HG02884 (cell line): ENCODE results near the gene MSH5.
"Not testable (repeated sequence)": the region's sequence is repeated elsewhere in the genome, so short reads cannot be mapped to it uniquely, and the experiment has no call there.

Experiments
- ATAC-seq: cut with Tn5 transposase; IDR thresholded peaks from one replicate; pipeline ENCODE4 v1.9.1; 2021; ENCODE audit warnings: mild to moderate bottlenecking, moderate library complexity; ENCODE audit not compliant: unreplicated experiment

The MSH5 gene

GRCh38 chr6:31776989-31777666, 37.3 kb downstream of the MSH5 start, which contains the start of gene VWA7:
Gene VWA7 (minus strand): TSS chr6:31777328. CDS start chr6:31776779, 549 bp downstream.
- peak; percentile 59 for ATAC-seq

DNA sequence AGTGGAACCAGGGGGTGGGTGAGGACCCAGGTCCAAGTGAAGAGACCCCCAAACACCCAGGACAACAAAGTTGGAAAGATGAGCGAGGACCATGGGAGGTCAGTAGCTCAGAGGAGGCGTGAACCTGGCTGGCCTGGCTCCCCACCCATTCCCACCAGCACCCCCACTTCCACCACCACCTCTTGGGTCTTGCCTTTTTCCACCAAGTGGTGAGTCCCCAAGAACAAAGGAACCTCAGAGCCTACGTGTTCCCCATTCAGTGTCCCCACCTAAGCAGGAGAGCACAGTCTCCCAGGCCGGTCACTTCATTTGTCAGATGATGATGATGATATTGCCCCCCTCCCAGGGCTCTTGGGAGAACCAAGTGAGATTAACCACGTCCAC, 37.9 kb downstream of the MSH5 start:
- ATAC-seq = no peak

DNA sequence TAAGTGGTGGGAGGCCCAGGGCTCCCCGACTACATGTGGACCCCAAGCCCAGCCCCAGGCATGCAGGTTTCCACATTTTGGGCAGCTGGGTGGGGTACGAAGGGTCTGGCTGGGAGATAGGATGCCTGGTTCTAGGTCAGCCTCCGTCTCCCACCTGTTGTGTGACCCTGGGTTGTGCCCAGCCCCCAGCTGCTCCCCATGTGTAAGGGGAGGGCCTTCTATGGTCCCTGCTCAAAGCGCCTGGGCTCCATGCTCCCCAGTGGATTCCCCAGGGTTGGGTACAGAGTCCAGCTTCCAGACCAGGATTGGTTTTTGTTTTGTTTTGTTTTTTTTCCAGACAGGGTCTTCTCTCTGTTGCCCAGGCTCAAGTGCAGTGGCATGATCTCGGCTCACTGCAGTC, 38.4 kb downstream of the MSH5 start:
- ATAC-seq = no peak

DNA sequence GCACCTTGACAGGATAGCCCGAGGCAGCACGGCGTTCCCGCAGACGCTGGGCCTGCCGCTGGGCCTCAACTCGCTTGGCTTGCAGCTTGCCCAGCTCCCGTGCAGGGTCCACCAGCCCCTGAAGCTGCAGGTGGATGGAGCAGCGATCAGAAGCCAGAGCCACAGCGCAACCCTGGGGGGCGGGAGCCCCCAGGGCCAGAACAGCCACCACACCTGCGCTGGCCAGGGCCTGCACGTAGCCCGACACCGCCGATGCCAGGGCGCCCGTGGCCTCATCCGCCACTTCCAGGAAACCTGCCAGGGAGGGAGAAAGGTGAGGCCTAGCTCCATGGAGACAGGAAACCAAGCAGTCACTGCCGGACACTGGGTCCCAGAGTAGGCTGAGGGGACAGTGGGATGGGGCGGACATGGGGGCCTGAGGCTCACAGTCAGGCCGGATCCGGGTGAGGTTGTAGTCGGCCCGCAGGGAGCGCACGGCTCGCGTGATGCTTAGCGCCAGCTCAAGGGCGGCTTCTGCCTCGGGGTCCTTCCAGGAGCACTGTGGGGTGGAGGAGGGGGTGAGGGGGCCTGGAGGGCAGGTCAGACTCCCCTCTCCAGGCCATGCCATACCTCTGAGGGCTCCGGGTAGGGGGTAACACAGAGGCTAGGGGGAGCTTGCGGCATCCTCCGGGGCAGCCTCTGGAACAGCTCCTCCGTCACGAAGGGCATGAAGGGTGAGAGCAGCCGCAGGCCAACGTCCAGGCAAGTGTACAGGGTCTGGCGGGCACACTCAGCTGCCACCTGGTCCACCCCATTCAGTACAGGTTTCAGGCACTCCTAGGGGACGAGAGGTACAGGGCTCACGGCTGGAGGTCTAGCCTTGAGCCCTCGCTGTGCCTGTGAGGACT, 39.4 kb downstream of the MSH5 start:
- no peak for ATAC-seq

- no peak for ATAC-seq
Measured at GRCh38 chr6:31779908-31780307, 40.1 kb downstream of the MSH5 start.

- ATAC-seq = no peak
Measured at GRCh38 chr6:31780507-31781243, 40.9 kb downstream of the MSH5 start.

GRCh38 chr6:31781244-31782125, 41.7 kb downstream of the MSH5 start:
- ATAC-seq = no peak

GRCh38 chr6:31782126-31782855, 42.5 kb downstream of the MSH5 start:
- no peak for ATAC-seq

GRCh38 chr6:31784098-31784925, 44.5 kb downstream of the MSH5 start:
- ATAC-seq = no peak

DNA sequence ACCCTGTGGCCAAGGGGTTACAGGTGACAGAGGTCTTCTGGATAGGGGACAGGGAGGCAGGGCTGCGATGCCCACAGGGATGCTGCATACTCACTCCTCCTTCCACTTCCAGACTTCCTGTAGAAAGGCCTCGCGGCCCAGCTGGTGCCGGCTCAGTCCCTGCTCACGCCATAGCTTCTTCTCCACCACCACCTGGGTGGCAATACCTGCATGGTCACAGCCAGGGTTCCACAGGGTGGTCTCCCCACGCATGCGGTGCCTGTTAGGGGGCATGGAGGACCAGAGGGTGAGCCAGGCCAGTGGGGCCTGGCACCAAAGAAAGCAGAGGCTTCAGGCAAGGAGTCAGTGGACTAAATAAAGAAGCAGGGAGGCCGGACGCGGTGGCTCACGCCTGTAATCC, 45.7 kb downstream of the MSH5 start:
- ATAC-seq = no peak

DNA sequence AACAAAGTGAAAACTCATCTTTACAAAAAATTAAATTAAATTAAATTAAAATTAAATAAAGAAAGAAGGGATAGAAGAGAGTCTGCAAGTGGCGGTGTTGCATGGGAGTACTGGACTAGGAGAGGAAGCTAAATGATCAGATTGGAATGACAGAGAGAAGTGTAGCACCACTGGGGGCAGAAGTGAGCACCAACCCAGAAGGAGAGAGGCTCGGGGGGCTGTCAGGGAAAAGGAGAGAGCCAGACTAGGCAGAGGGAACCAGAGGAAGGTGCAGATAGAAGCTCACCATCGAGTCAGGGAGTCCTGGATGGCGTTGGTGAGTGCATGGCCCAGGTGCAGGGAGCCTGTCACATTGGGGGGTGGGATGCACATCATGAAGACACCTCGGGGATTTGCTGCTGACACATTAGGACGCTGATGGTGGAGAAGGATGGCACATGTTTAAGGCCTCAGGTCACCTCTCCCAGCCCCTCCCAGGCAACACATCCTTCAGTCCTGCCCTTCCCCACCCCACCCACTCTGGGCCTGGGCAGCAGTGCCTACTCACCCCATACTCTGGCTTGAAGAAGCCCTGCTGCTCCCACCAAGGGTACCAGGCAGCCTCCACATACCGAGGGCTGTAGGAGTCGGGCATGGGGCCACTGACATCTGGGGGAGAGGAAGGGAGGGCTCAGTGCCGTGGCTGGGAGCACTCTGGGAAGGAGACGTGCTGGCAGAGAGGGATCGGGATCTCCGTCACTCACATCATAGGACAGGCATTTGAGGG, 51.7 kb downstream of the MSH5 start:
- ATAC-seq = no peak

- ATAC-seq = no peak
Measured at GRCh38 chr6:31792090-31792374, 52.2 kb downstream of the MSH5 start.

- ATAC-seq = no peak
Measured at GRCh38 chr6:31792761-31793171, 53.0 kb downstream of the MSH5 start.

DNA sequence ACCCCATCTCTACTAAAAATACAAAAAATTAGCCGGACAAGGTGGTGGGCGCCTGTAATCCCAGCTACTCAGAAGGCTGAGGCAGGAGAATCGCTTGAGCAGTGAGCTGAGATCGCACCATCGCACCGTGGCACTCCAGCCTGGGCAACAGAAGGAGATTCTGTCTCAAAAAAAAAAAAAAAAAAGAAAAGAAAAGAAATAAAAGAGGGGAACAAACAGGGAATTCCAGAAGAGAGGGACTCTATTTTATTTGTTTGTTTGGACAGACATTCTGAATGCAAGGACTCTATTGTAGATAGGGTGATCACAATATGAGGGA, 54.1 kb downstream of the MSH5 start:
- not testable (repeated sequence) for ATAC-seq

GRCh38 chr6:31794294-31794865, 54.6 kb downstream of the MSH5 start:
- no peak for ATAC-seq

- ATAC-seq = no peak
Measured at GRCh38 chr6:31794866-31795615, 55.2 kb downstream of the MSH5 start.

DNA sequence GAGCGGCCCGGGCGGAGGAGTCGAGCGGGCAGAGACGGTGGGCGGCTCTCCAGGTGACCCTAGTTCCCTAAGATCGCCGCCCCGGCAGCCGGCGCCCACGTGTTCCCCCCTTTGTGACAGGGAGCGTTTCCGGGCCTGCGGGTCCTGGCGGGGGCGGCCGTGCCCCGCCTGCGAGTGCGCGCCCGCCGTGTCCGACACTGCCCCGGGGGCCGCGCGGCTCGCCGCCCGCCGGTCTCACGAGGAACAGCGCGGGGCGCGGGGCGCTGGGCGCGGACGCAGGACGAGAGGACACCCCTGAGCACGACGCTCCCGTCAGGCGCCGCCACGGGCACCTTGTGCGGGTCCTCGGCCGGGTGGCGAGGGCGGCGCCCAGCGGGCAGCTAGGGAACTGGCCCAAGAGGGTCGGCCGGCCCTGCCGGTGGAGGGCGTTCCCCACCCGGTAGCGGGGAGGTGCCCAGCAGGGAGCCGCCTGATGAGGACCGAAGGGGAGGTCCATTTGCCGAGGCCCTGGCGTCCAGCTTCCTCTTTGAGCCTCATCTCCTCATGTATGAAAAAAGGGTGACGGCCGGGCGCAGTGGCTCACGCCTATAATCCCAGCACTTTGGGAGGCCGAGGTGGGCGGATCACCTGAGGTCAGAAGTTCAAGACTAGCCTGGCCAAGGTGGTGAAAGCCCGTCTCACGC, 56.0 kb downstream of the MSH5 start, which contains the start of gene VARS1:
VARS1 (minus strand) TSS at position 137 of the 683 bp plus-strand sequence. CDS start 535 bp downstream, outside the sequence.
- ATAC-seq = no peak
